Epidermal melanocyte (primary cell): ENCODE measurements around the gene TDRD9.

ENCODE experiments used
- DNase-seq: peaks from one replicate; pipeline ENCODE4 v3.0.0; 2011; ENCODE audit warnings: low spot score; ENCODE audit not compliant: insufficient read length

Gene TDRD9

GRCh38 chr14:104101086-104101621 lies 172.9 kb downstream of the TDRD9 start:
- DNase-seq: no peak

DNA sequence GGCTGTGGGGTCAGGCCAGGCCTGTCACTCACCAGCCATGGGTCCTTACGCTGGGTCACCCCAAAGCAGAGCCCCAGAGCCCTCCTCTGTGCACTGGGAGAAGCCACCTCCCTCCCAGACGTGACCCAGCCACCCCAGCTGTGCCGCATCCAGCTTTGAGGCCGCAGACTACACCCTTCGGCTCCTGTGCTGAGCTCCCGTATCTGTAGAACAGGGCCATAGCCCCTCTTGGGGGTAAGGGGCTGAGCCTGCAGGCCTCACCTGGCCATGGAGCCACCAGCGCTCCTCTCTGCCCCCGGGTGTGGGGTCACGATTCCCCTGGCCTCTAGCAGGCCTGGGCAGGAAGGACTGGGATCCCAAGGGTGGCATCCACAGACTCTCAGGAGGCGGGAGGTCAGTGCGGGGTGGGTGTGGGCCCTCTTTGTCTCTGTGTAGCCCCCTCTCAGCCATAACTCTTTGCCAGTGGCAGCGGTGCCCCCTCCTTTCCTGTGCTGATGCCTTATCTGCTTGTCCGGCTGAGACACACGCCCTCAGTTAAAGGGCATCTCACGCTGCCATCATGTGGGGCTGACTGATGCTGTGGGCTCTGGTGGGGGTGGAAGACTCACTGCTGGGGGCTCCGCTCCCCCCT lies 173.5 kb downstream of the TDRD9 start:
- DNase-seq: no peak
